Panc1 (cell line): ENCODE data around the gene DNPEP. TPM values are rescaled to one million over a fixed set of nuclear protein-coding genes. Genes with fewer than 3 reads are reported as not detected.
A peak's percentile ranks its signal among the peaks of the same experiment; 100 is the strongest.

Source experiments
- ATAC-seq: fragments of 200-7000 bp; cut with Tn5 transposase; 2 replicates; pipeline ENCODE4 v1.9.1; 2020; ENCODE audit warnings: mild to moderate bottlenecking, moderate library complexity
- BruUV-seq: library from RNA; stranded (reverse); fragments of 400-500 nt; replicated peaks from 2 replicates; lab custom pipeline; 2021; lab: Mats Ljungman, UMichigan
- CTCF ChIA-PET: fragments of 300-600 bp; sonication (Branson Sonifier 250); formaldehyde crosslinking; loops from one replicate; lab custom pipeline; 2022; ENCODE audit warnings: antibody characterized with exemption; lab: Charles Lee
- POLR2A ChIA-PET: fragments of 300-600 bp; sonication (Branson Sonifier 250); formaldehyde crosslinking; loops from one replicate; lab custom pipeline; 2022; ENCODE audit warnings: antibody characterized with exemption; lab: Charles Lee
- DNase-seq: peaks from one replicate; pipeline ENCODE4 v3.0.0-alpha.2; 2010; ENCODE audit warnings: low read depth, low spot score
- H3K27ac ChIP-seq: 2 replicates; pipeline ENCODE4 v1.5.1; 2011; ENCODE audit warnings: mild to moderate bottlenecking, low read length, inconsistent platforms
- H3K27me3 ChIP-seq: fragments of 200-500 bp; sonication (Bioruptor generic); 2 replicates; pipeline ENCODE4 v1.6.0; 2014; ENCODE audit warnings: low read length, inconsistent platforms; ENCODE audit not compliant: control insufficient read depth, insufficient read depth
- H3K36me3 ChIP-seq: fragments of 200-500 bp; sonication (Bioruptor generic); 2 replicates; pipeline ENCODE4 v1.5.1; 2014; ENCODE audit warnings: inconsistent platforms, mild to moderate bottlenecking, low read length, moderate library complexity; ENCODE audit not compliant: control insufficient read depth, insufficient read depth
- H3K4me1 ChIP-seq: 2 replicates; pipeline ENCODE4 v1.5.1; 2011; ENCODE audit warnings: inconsistent platforms, mild to moderate bottlenecking, low read length, moderate library complexity; ENCODE audit not compliant: control insufficient read depth, insufficient read depth
- H3K4me3 ChIP-seq, 2 experiments: 2 replicates each; pipeline ENCODE4 v1.5.1; 2011 to 2012; ENCODE audit warnings: low read depth in 2 of 2, low read length in 2 of 2, mild to moderate bottlenecking in 2 of 2, inconsistent platforms in 1 of 2, moderate library complexity in 1 of 2
- H3K9me3 ChIP-seq: fragments of 200-500 bp; sonication (Bioruptor generic); 2 replicates; pipeline ENCODE4 v1.5.1; 2014; ENCODE audit warnings: low read depth, mild to moderate bottlenecking, inconsistent platforms, low read length, moderate library complexity; ENCODE audit not compliant: control insufficient read depth, insufficient read depth
- CTCF ChIP-seq: fragments of 450-650 bp; IDR thresholded peaks from 2 replicates; pipeline ENCODE4 v1.5.1; 2017; ENCODE audit warnings: mild to moderate bottlenecking
- POLR2AphosphoS5 ChIP-seq: IDR thresholded peaks from 2 replicates; pipeline ENCODE4 v1.6.1; 2012; ENCODE audit warnings: mild to moderate bottlenecking, low read depth, low read length, moderate library complexity
- REST ChIP-seq, 2 experiments: IDR thresholded peaks; 2 replicates each; pipeline ENCODE4 v1.6.1; 2011 to 2012; ENCODE audit warnings: low read depth in 2 of 2, control low read depth in 1 of 2, low read length in 1 of 2, mild to moderate bottlenecking in 1 of 2, moderate library complexity in 1 of 2; ENCODE audit not compliant: insufficient read depth in 1 of 2
- SIN3A ChIP-seq: IDR thresholded peaks from 2 replicates; pipeline ENCODE4 v1.6.1; 2012; ENCODE audit warnings: low read depth, mild to moderate bottlenecking, low read length, moderate library complexity, borderline replicate concordance; ENCODE audit not compliant: insufficient read depth
- TCF7L2 ChIP-seq: IDR thresholded peaks from 2 replicates; pipeline ENCODE4 v1.6.1; 2011; ENCODE audit warnings: mild to moderate bottlenecking, low read depth, low read length, inconsistent platforms
- in situ Hi-C: cut with HindIII; loops from 2 replicates; pipeline ENCODE4 v1.10.0; 2016; ENCODE audit warnings: low sequenced_read_pairs, low pct_unique_long_range_greater_than_20kb
- intact Hi-C: fragments of 100-400 bp; cut with micrococcal nuclease; formaldehyde crosslinking; loops from one replicate; pipeline ENCODE4 v1.10.0; 2022; ENCODE audit not compliant: unreplicated experiment
- total RNA-seq: library from RNA; stranded (reverse); gene quantifications from one replicate; pipeline ENCODE4 v1.2.1, GENCODE V29; 2021; ENCODE audit not compliant: unreplicated experiment

DNPEP gene
- total RNA-seq, 1 experiment from 2014 or later = 107 TPM

- POLR2A ChIA-PET = no interaction called here
- no TSS peak for BruUV-seq
- no peak overlapping the region for H3K4me3 ChIP-seq
- in situ Hi-C loops = no loop called here
- CTCF ChIA-PET = interaction anchor here (0.5 kb wide), 1 partner anchor 36 kb away, joined by 6 read pairs; no protein-coding TSS in a partner anchor
- ATAC-seq = peak; percentile 90
- H3K4me1 ChIP-seq = no peaks in the 10 kb centered on the region
- H3K27me3 ChIP-seq = no peaks in the 10 kb centered on the region
- H3K36me3 ChIP-seq = no peaks in the 10 kb centered on the region
- peak; percentile 30 for DNase-seq
- TF ChIP-seq POLR2AphosphoS5 (no peak), CTCF (peak; percentile 89)
- H3K27ac ChIP-seq = no peak overlapping the region
- H3K9me3 ChIP-seq = no peaks in the 10 kb centered on the region
- intact Hi-C loops = no loop called here
Measured at GRCh38 chr2:219352448-219353023, 35.2 kb downstream of the DNPEP start.

GRCh38 chr2:219350710-219351221 lies 36.9 kb downstream of the DNPEP start:
- CTCF ChIA-PET = interaction anchor here (0.6 to 0.7 kb wide), 3 partner anchors 51 to 143 kb away, joined by 3 to 4 read pairs (median 3); no protein-coding TSS in a partner anchor
- in situ Hi-C loops = no loop called here

More at GRCh38 chr2:219350710-219351221, 36.9 kb downstream of the DNPEP start:
- ATAC-seq (no peak), DNase-seq (no peak)
- BruUV-seq = no TSS peak
- Histone ChIP-seq H3K9me3 (no peaks in the 10 kb centered on the region), H3K4me1 (no peaks in the 10 kb centered on the region), H3K27me3 (no peaks in the 10 kb centered on the region), H3K36me3 (no peaks in the 10 kb centered on the region), H3K27ac (no peak overlapping the region), H3K4me3 (no peak overlapping the region)
- intact Hi-C loops = no loop called here
- POLR2A ChIA-PET = no interaction called here
- TF ChIP-seq CTCF (no peak), SIN3A (no peak), POLR2AphosphoS5 (no peak), REST (IDR thresholded peaks at IDR 0.05; ENCODE audit: insufficient read depth in 1 of 2, low read depth in 2 of 2, low read length in 1 of 2) (no peak), TCF7L2 (no peak)
